Measurements from ENCODE around the gene SLC12A7. TPM values are rescaled to one million over a fixed set of nuclear protein-coding genes. Genes with fewer than 3 reads are reported as not detected.

Gene SLC12A7
- total RNA-seq, 1 donor from 2014 or later = 4.9 TPM

DNA sequence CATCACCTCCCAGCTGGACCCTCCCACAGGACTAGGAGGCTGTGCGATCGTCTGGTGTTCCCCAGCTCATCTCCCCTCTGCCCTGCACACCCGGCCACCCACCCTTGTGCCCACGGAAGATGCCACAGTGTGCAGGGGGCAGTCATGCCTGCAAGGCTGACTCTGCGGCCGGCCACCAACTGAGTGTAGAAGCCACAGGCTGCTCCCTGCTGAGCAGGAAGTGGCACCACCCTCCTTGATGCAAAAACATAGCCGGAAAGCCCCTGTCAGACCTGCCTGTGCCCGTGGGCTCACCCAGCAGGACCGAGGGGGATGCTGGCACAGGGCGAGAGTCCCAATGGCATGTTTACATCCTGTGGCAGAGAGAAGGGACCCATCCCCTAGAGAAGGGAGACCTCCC lies 40.3 kb upstream of the SLC12A7 start:
- Mint-ChIP-seq H3K36me3 (ENCODE audit: low read depth) (no peaks in the 10 kb centered on the region), H3K4me3 (ENCODE audit: unreplicated experiment) (no peak overlapping the region), H3K27ac (ENCODE audit: unreplicated experiment) (no peak overlapping the region), H3K4me1 (ENCODE audit: low read depth) (no peaks in the 10 kb centered on the region), H3K9me3 (ENCODE audit: low read depth) (no peaks in the 10 kb centered on the region), H3K27me3 (ENCODE audit: low read depth) (peaks cover 51% of the 10 kb centered on the region)
- DNase-seq (ENCODE audit: low spot score) = no peak
- TF ChIP-seq CTCF (IDR thresholded peaks at IDR 0.05) = no peak

DNA sequence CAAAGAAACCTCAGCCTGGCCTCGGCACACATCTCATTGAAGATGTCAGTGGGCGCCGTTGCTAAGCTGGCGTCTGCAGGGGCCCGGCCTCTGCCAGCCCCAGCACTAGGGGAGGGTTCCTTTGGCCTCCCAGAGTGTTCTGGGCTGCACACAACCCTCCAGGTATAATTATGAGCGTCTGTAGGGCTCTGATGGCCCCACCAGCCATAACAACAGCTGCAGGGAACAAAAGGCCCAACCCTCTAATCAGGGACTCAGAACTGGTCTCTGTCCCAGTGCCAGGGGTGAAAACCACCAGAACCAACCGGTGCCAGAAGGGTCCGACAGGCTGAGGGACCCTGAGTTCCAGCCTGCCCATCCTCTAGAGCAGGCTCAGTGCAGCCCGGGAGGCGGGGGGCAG lies 39.5 kb upstream of the SLC12A7 start:
- H3K36me3 Mint-ChIP-seq (ENCODE audit: low read depth) = no peaks in the 10 kb centered on the region
- H3K4me3 Mint-ChIP-seq (ENCODE audit: unreplicated experiment) = no peak overlapping the region
- no peak for DNase-seq (ENCODE audit: low spot score)
- H3K27ac Mint-ChIP-seq (ENCODE audit: unreplicated experiment) = no peak overlapping the region
- H3K4me1 Mint-ChIP-seq (ENCODE audit: low read depth) = no peaks in the 10 kb centered on the region
- H3K27me3 Mint-ChIP-seq (ENCODE audit: low read depth) = peaks cover 51% of the 10 kb centered on the region
- no peaks in the 10 kb centered on the region for H3K9me3 Mint-ChIP-seq (ENCODE audit: low read depth)
- TF ChIP-seq CTCF (IDR thresholded peaks at IDR 0.05) = no peak

- no peak for TF ChIP-seq CTCF (IDR thresholded peaks at IDR 0.05)
- Mint-ChIP-seq H3K27me3 (ENCODE audit: low read depth) (peaks cover 53% of the 10 kb centered on the region), H3K36me3 (ENCODE audit: low read depth) (no peaks in the 10 kb centered on the region), H3K4me1 (ENCODE audit: low read depth) (no peaks in the 10 kb centered on the region), H3K4me3 (ENCODE audit: unreplicated experiment) (no peak overlapping the region), H3K9me3 (ENCODE audit: low read depth) (no peaks in the 10 kb centered on the region), H3K27ac (ENCODE audit: unreplicated experiment) (no peak overlapping the region)
- DNase-seq (ENCODE audit: low spot score) = no peak
These were observed 39.0 kb upstream of the SLC12A7 start for GRCh38 chr5:1150866-1151265.

DNA sequence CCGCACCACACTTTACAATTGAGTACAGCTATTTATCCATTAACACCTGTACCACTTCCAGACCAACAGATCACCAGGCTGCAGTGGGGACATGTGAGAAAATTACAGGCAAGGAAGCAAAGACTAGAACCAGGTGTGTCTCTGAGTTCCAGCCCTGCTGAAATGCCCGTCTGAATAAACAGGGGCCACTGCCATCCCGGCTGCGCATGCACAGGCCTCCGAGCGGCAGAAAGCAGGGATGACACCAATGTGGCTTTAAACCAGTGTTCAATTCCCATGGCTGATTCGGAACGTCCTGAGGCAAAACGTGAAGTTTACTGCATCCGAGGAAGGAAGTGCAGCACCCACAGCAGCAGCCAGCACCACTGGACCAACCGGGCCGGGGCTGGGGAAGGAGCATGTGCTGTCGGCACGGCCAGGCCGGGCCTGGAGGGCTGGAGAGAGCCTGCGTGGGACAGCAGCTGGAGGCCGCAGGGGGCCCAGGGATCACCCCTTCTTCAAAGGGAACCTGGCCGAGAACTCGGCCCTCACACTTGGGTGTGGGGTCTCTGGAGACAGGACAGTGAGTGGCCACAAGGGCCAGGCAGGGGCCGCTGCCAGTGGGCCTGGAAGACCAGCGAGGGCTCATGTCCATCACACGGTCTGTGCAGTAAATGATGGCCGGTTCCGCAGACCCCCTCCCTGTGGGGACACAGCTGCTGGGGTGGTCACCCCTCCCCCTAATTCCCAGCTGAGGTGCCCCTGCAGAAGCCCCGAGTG lies 33.0 kb upstream of the SLC12A7 start:
- Mint-ChIP-seq H3K27me3 (ENCODE audit: low read depth) (peaks cover 39% of the 10 kb centered on the region), H3K27ac (ENCODE audit: unreplicated experiment) (no peak overlapping the region)

GRCh38 chr5:1144089-1144488 lies 32.2 kb upstream of the SLC12A7 start:
- H3K27ac Mint-ChIP-seq (ENCODE audit: unreplicated experiment) = no peak overlapping the region
- peaks cover 36% of the 10 kb centered on the region for H3K27me3 Mint-ChIP-seq (ENCODE audit: low read depth)
- no peaks in the 10 kb centered on the region for H3K4me1 Mint-ChIP-seq (ENCODE audit: low read depth)
- H3K36me3 Mint-ChIP-seq (ENCODE audit: low read depth) = no peaks in the 10 kb centered on the region
- no peak for DNase-seq (ENCODE audit: low spot score)
- H3K4me3 Mint-ChIP-seq (ENCODE audit: unreplicated experiment) = no peak overlapping the region
- TF ChIP-seq CTCF (IDR thresholded peaks at IDR 0.05) = no peak
- H3K9me3 Mint-ChIP-seq (ENCODE audit: low read depth) = no peaks in the 10 kb centered on the region

More for the DNA sequence above, 33.0 kb upstream of the SLC12A7 start:
- no peak for DNase-seq (ENCODE audit: low spot score)
- Mint-ChIP-seq H3K9me3 (ENCODE audit: low read depth) (no peaks in the 10 kb centered on the region), H3K4me1 (ENCODE audit: low read depth) (no peaks in the 10 kb centered on the region), H3K36me3 (ENCODE audit: low read depth) (no peaks in the 10 kb centered on the region), H3K4me3 (ENCODE audit: unreplicated experiment) (no peak overlapping the region)
- no peak for TF ChIP-seq CTCF (IDR thresholded peaks at IDR 0.05)

Measured in chondrocyte (in vitro differentiated cells).